Testis (tissue), 3 donors: Measurements from ENCODE around the gene DNAH10. TPM values are rescaled to one million over a fixed set of nuclear protein-coding genes. Genes with fewer than 3 reads are reported as not detected.

ENCODE experiments used
- DNase-seq: peaks from one replicate; pipeline ENCODE4 v3.0.0-alpha.2; 2019
- H3K27ac ChIP-seq, 2 donors: fragments of 200-600 bp; sonication (generic); one replicate each; pipeline ENCODE4 v1.5.1; 2019
- H3K27me3 ChIP-seq: fragments of 200-600 bp; sonication (generic); one replicate; pipeline ENCODE4 v1.5.1; 2019
- H3K36me3 ChIP-seq: fragments of 200-600 bp; sonication (generic); one replicate; pipeline ENCODE4 v1.5.1; 2017; ENCODE audit warnings: low read depth; ENCODE audit errors: missing control alignments
- H3K4me1 ChIP-seq: fragments of 200-600 bp; sonication (generic); one replicate; pipeline ENCODE4 v1.5.1; 2019
- H3K4me3 ChIP-seq, 2 donors: fragments of 200-600 bp; sonication (generic); one replicate each; pipeline ENCODE4 v1.5.1; 2017 to 2019
- H3K9me3 ChIP-seq: fragments of 200-600 bp; sonication (generic); one replicate; pipeline ENCODE4 v1.5.1; 2017
- POLR2A ChIP-seq: fragments of 450-650 bp; IDR thresholded peaks from one replicate; pipeline ENCODE4 v1.6.1; 2017; ENCODE audit warnings: antibody characterized with exemption, mild to moderate bottlenecking, moderate library complexity
- WGBS, 2 donors: methylation state at CpG; one replicate each; pipeline ENCODE4 v1.1.5; 2018; 5-methylcytosine and 5-hydroxymethylcytosine counted together
- intact Hi-C: fragments of 100-400 bp; cut with DNase I; formaldehyde crosslinking; loops from one replicate; pipeline ENCODE4 v1.15.1; 2023; ENCODE audit warnings: low total_unique reads
- polyA plus RNA-seq: library from polyadenylated mRNA; stranded (reverse); fragments of 350-450 nt; fragmentation: Illumina TruSeq; extraction: RNeasy Lipid Tissue Mini Kit (QIAGEN cat#74804); gene quantifications from one replicate; pipeline ENCODE4 v1.2.3, GENCODE V29; 2014; ENCODE audit warnings: low read depth, low replicate concordance; ENCODE audit not compliant: insufficient read depth
- total RNA-seq, 2 donors: library from RNA; depleted of rRNA; stranded (reverse); fragments of >200 nt; gene quantifications; one replicate each; pipeline ENCODE4 v1.2.3, GENCODE V29; 2016
- TF ChIP-seq, protein P1 (sequence below), 3 experiments: fragments of 450-650 bp in 2 of 3; fragments of 200-600 bp in 1 of 3; sonication (generic) in 1 of 3; IDR thresholded peaks; one replicate each; pipeline ENCODE4 v1.5.1; 2016 to 2019; ENCODE audit warnings: antibody characterized with exemption in 3 of 3, mild to moderate bottlenecking in 2 of 3, moderate library complexity in 1 of 3

The DNAH10 gene
- total and polyA plus RNA-seq, 3 donors from 2014 or later: 15.4 to 29.3 (median 24.3) TPM

DNA sequence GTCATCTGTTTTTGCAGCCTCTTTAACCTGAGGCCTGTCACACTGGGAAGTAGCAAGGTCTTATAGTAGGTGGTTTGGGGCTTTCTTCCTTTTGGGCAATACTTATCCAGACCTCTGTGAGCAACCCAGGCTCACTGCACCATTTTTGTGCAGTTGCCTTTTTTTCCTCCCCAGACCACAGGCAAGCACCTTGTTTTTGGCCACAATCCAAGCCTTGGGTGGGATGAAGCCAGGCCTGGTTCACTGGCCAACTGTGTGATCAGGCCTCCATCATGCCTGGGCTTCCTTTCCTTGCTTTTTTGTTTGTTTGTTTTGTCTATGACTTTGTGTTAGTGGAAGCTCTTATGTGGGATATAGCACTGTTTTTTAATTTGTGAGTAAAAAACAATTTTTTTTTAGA, 71.7 kb downstream of the DNAH10 start:
- no peak overlapping the region for H3K4me3 ChIP-seq
- no peak for DNase-seq
- intact Hi-C loops: no loop called here
- H3K27me3 ChIP-seq: no peaks in the 10 kb centered on the region
- H3K27ac ChIP-seq: no peak overlapping the region
- TF ChIP-seq, protein P1, sequence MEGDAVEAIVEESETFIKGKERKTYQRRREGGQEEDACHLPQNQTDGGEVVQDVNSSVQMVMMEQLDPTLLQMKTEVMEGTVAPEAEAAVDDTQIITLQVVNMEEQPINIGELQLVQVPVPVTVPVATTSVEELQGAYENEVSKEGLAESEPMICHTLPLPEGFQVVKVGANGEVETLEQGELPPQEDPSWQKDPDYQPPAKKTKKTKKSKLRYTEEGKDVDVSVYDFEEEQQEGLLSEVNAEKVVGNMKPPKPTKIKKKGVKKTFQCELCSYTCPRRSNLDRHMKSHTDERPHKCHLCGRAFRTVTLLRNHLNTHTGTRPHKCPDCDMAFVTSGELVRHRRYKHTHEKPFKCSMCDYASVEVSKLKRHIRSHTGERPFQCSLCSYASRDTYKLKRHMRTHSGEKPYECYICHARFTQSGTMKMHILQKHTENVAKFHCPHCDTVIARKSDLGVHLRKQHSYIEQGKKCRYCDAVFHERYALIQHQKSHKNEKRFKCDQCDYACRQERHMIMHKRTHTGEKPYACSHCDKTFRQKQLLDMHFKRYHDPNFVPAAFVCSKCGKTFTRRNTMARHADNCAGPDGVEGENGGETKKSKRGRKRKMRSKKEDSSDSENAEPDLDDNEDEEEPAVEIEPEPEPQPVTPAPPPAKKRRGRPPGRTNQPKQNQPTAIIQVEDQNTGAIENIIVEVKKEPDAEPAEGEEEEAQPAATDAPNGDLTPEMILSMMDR (IDR thresholded peaks at IDR 0.05): no peak
- TF ChIP-seq POLR2A: no peak
- no peaks in the 10 kb centered on the region for H3K4me1 ChIP-seq
- no peaks in the 10 kb centered on the region for H3K9me3 ChIP-seq
- no peaks in the 10 kb centered on the region for H3K36me3 ChIP-seq

DNA sequence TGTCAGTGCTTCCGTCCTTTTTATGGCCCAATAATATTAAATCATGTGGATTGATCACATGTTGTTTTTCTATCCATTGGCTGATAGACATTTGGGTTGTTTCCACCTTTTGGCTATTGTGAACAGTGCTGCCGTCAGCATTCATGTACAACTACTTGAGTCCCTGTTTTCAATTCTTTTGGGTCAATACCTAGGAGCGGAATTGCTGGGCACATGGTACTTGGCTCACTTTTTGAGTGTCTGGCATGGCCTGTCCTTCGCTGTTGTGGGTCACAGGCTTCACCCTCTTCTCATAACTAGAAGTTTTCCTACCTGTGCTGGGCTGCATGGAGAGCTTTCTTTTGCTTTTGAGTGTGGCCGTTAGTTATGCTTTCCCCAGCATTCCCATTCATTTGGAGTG, 72.7 kb downstream of the DNAH10 start:
- Histone ChIP-seq H3K4me3 (no peak overlapping the region), H3K36me3 (no peaks in the 10 kb centered on the region), H3K27ac (no peak overlapping the region), H3K27me3 (no peaks in the 10 kb centered on the region), H3K4me1 (no peaks in the 10 kb centered on the region), H3K9me3 (no peaks in the 10 kb centered on the region)
- intact Hi-C loops: no loop called here
- no peak for DNase-seq
- TF ChIP-seq, protein P1 (IDR thresholded peaks at IDR 0.05): no peak
- no peak for TF ChIP-seq POLR2A
- 91 to 93% methylated on average over 5 of the region's 5 CpGs for WGBS, 2 donors

DNA sequence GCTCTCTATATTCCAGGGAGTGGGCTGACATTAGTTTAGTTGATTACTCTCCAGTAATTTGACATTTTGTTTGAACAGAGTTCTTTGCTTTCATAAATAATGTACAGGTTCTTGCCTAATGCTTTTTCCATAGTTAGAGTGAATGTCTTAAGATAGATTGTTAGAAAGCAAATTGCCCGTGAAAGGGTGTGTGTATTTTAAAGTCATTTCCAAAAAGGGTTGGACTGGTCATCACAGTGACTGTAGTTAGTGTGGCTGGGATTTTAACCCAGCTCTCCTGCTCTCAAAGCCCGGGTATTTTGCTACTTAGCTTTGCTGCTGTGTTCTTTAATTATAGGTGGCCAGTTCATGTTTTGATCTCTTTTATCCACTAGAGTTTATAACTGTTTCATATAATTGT, 74.2 kb downstream of the DNAH10 start:
- DNase-seq: no peak
- no peaks in the 10 kb centered on the region for H3K36me3 ChIP-seq
- TF ChIP-seq, protein P1 (IDR thresholded peaks at IDR 0.05): no peak
- TF ChIP-seq POLR2A: no peak
- no peaks in the 10 kb centered on the region for H3K4me1 ChIP-seq
- H3K27ac ChIP-seq: no peak overlapping the region
- no peaks in the 10 kb centered on the region for H3K9me3 ChIP-seq
- H3K4me3 ChIP-seq: no peak overlapping the region
- WGBS, 2 donors: 72 to 85% methylated on average over 2 of the region's 2 CpGs
- no peaks in the 10 kb centered on the region for H3K27me3 ChIP-seq
- intact Hi-C loops: no loop called here

DNA sequence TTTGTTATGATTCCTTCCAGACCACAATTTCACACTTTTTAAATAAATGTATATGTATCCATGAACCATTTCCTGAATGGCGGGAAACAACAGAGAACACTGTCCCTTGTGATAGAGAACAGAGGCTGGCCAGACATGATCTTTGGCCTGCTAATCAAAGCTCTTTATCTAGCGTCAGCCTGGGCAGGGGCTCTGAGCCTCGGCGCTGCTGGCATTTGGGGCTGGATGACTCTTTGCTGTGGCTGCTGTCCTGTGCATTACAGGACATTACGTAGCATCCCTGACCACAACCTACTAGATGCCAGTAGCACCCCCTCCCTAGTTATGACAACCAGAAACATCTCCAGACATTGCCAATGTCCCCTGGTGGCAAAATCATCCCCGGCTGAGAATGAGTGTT, 77.7 kb downstream of the DNAH10 start:
- intact Hi-C loops: no loop called here
- DNase-seq: no peak
- no peak overlapping the region for H3K4me3 ChIP-seq
- H3K36me3 ChIP-seq: no peaks in the 10 kb centered on the region
- 81 to 94% methylated on average over 6 of the region's 6 CpGs for WGBS, 2 donors
- TF ChIP-seq, protein P1 (IDR thresholded peaks at IDR 0.05): no peak
- TF ChIP-seq POLR2A: no peak
- H3K27ac ChIP-seq: no peak overlapping the region
- H3K27me3 ChIP-seq: no peaks in the 10 kb centered on the region
- no peaks in the 10 kb centered on the region for H3K4me1 ChIP-seq
- no peaks in the 10 kb centered on the region for H3K9me3 ChIP-seq

DNA sequence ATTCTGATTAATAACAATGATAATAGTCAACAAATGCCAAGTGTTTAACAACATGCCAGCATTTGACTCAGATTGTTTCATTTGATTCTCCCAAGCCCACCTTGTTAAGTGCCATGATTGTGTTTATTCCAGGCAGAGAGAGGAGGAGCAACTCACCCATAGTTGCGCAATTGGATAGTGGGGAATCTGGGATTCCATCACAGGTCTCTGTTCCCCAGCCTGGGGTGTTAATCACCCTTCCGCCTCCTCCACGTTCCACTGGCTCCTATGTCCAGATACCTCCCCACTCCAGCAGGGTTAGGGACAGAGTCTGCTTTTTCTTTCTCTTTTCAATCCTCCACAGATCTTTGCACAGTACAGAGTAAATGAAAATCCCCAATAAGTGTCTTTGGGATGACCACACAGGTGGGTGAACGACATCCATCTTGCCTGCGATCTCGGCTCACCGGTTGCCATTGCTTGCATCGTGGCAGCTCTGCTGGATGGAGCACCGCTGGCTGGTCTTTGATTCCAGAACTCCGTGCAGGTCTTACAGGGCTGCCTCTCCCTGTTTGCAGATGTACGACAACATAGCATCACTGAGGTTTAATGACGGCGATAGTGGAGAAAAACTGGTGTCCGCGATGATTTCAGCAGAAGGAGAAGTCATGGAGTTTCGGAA, 78.8 kb downstream of the DNAH10 start:
- no peak for TF ChIP-seq POLR2A
- TF ChIP-seq, protein P1 (IDR thresholded peaks at IDR 0.05): no peak
- Histone ChIP-seq H3K27me3 (no peaks in the 10 kb centered on the region), H3K4me3 (no peak overlapping the region), H3K36me3 (no peaks in the 10 kb centered on the region), H3K4me1 (no peaks in the 10 kb centered on the region), H3K27ac (no peak overlapping the region), H3K9me3 (no peaks in the 10 kb centered on the region)
- DNase-seq: no peak
- 90 to 92% methylated on average over 16 of the region's 16 CpGs for WGBS, 2 donors
- intact Hi-C loops: no loop called here
